ENCODE data around the gene ARID1B. TPM values are rescaled to one million over a fixed set of nuclear protein-coding genes. Genes with fewer than 3 reads are reported as not detected.

Gene ARID1B
- polyA plus RNA-seq, 1 experiment = 17.0 TPM

GRCh38 chr6:156865019-156865629, 87.9 kb downstream of the ARID1B start:
- POLR2A ChIA-PET = no interaction called here
- CTCF ChIA-PET = no interaction called here
- TF ChIP-seq CTCF (IDR thresholded peaks at IDR 0.05; ENCODE audit: insufficient read depth, low read depth, low read length) = no peak
- H3K36me3 ChIP-seq (ENCODE audit: control insufficient read depth, insufficient read depth, low read length) = no peaks in the 10 kb centered on the region
- no peak for DNase-seq (ENCODE audit: low read depth)
- H3K4me3 ChIP-seq (ENCODE audit: low read depth, low read length) = no peak overlapping the region
- H3K27me3 ChIP-seq (ENCODE audit: control insufficient read depth, insufficient read depth, low read length) = no peaks in the 10 kb centered on the region

- ChIA-PET POLR2A (no interaction called here), CTCF (interaction anchor here (0.7 to 1.2 kb wide), 2 partner anchors 19 to 64 kb away, joined by 3 to 5 read pairs; no protein-coding TSS in a partner anchor)
- no peak for DNase-seq (ENCODE audit: low read depth)
- no peaks in the 10 kb centered on the region for H3K27me3 ChIP-seq (ENCODE audit: control insufficient read depth, insufficient read depth, low read length)
- H3K4me3 ChIP-seq (ENCODE audit: low read depth, low read length) = no peak overlapping the region
- H3K36me3 ChIP-seq (ENCODE audit: control insufficient read depth, insufficient read depth, low read length) = no peaks in the 10 kb centered on the region
- TF ChIP-seq CTCF (IDR thresholded peaks at IDR 0.05; ENCODE audit: insufficient read depth, low read depth, low read length) = 0 out of 2 replicates have a peak, but pooled peaks have one; percentile 3
Measured at GRCh38 chr6:156866220-156867015, 89.2 kb downstream of the ARID1B start.

GRCh38 chr6:156867121-156867520, 89.9 kb downstream of the ARID1B start:
- POLR2A ChIA-PET = no interaction called here
- no peak for DNase-seq (ENCODE audit: low read depth)
- no peaks in the 10 kb centered on the region for H3K27me3 ChIP-seq (ENCODE audit: control insufficient read depth, insufficient read depth, low read length)

GRCh38 chr6:156868385-156868784, 91.2 kb downstream of the ARID1B start:
- DNase-seq (ENCODE audit: low read depth) = no peak
- H3K27me3 ChIP-seq (ENCODE audit: control insufficient read depth, insufficient read depth, low read length) = no peaks in the 10 kb centered on the region
- H3K4me3 ChIP-seq (ENCODE audit: low read depth, low read length) = no peak overlapping the region
- ChIA-PET POLR2A (no interaction called here), CTCF (no interaction called here)
- no peaks in the 10 kb centered on the region; the same call in 1 of the 2 replicates for H3K36me3 ChIP-seq (ENCODE audit: control insufficient read depth, insufficient read depth, low read length)
- TF ChIP-seq CTCF (IDR thresholded peaks at IDR 0.05; ENCODE audit: insufficient read depth, low read depth, low read length) = no peak

More at GRCh38 chr6:156867121-156867520, 89.9 kb downstream of the ARID1B start:
- no peak overlapping the region for H3K4me3 ChIP-seq (ENCODE audit: low read depth, low read length)
- no peak for TF ChIP-seq CTCF (IDR thresholded peaks at IDR 0.05; ENCODE audit: insufficient read depth, low read depth, low read length)
- CTCF ChIA-PET = interaction anchor here (1.2 kb wide), 2 partner anchors 20 to 34 kb away, joined by 3 to 5 read pairs; no protein-coding TSS in a partner anchor
- H3K36me3 ChIP-seq (ENCODE audit: control insufficient read depth, insufficient read depth, low read length) = no peaks in the 10 kb centered on the region

GRCh38 chr6:156869980-156870398, 92.8 kb downstream of the ARID1B start:
- CTCF ChIA-PET = no interaction called here

More at GRCh38 chr6:156869980-156870398, 92.8 kb downstream of the ARID1B start:
- Histone ChIP-seq H3K27me3 (ENCODE audit: control insufficient read depth, insufficient read depth, low read length) (no peaks in the 10 kb centered on the region), H3K36me3 (ENCODE audit: control insufficient read depth, insufficient read depth, low read length) (peaks cover 4% of the 10 kb centered on the region), H3K4me3 (ENCODE audit: low read depth, low read length) (no peak overlapping the region)
- TF ChIP-seq CTCF (IDR thresholded peaks at IDR 0.05; ENCODE audit: insufficient read depth, low read depth, low read length) = no peak
- POLR2A ChIA-PET = no interaction called here
- DNase-seq (ENCODE audit: low read depth) = no peak

All from BJ (cell line).